Stimulated activated CD4-positive, alpha-beta T cell treated with anti-CD3 and anti-CD28 coated beads, Interleukin-12 subunit alpha, Interleukin-12 subunit beta, amount 100 ng/mL, for 4 hours (primary cell): ENCODE results near the gene CCDC88A.

ENCODE experiments used
- DNase-seq: peaks from one replicate; pipeline ENCODE4 v3.0.0-alpha.2; 2020

The CCDC88A gene

GRCh38 chr2:55422876-55423665 is 3.4 kb upstream of the CCDC88A start:
- DNase-seq: no peak

GRCh38 chr2:55421326-55421725 is 1.7 kb upstream of the CCDC88A start:
- DNase-seq: no peak

GRCh38 chr2:55420871-55421270 is 1.2 kb upstream of the CCDC88A start:
- DNase-seq: no peak

- DNase-seq: no peak
Measured at GRCh38 chr2:55420439-55420725, 726 bp upstream of the CCDC88A start.

GRCh38 chr2:55419233-55419678 is 400 bp downstream of the CCDC88A start:
- DNase-seq: peak; percentile 5

- DNase-seq: no peak
Measured at GRCh38 chr2:55418512-55419232, 984 bp downstream of the CCDC88A start.

- DNase-seq: no peak
Measured at GRCh38 chr2:55418072-55418471, 1.6 kb downstream of the CCDC88A start.

GRCh38 chr2:55416786-55417568 is 2.7 kb downstream of the CCDC88A start:
- no peak for DNase-seq

- DNase-seq: no peak
Measured at GRCh38 chr2:55415300-55415699, 4.4 kb downstream of the CCDC88A start.

- no peak for DNase-seq
Measured at GRCh38 chr2:55408918-55409868, 10.5 kb downstream of the CCDC88A start.

GRCh38 chr2:55408098-55408882 is 11.4 kb downstream of the CCDC88A start:
- DNase-seq: no peak

- no peak for DNase-seq
Measured at GRCh38 chr2:55405116-55405515, 14.5 kb downstream of the CCDC88A start.

- DNase-seq: no peak
Measured at GRCh38 chr2:55403256-55403998, 16.2 kb downstream of the CCDC88A start.

GRCh38 chr2:55401124-55401523 is 18.5 kb downstream of the CCDC88A start:
- DNase-seq: no peak

GRCh38 chr2:55400332-55400731 is 19.3 kb downstream of the CCDC88A start:
- DNase-seq: no peak

- DNase-seq: no peak
Measured at GRCh38 chr2:55399815-55400214, 19.8 kb downstream of the CCDC88A start.

GRCh38 chr2:55395724-55396605 is 23.7 kb downstream of the CCDC88A start:
- no peak for DNase-seq

GRCh38 chr2:55391615-55392242 is 27.9 kb downstream of the CCDC88A start:
- DNase-seq: no peak

- no peak for DNase-seq
Measured at GRCh38 chr2:55391155-55391554, 28.5 kb downstream of the CCDC88A start.
